Psoas muscle (tissue), 8 donors: Measurements from ENCODE around the gene PPP1R9B. TPM values are rescaled to one million over a fixed set of nuclear protein-coding genes. Genes with fewer than 3 reads are reported as not detected.
A peak's percentile ranks its signal among the peaks of the same experiment; 100 is the strongest.

ENCODE experiments used
- ATAC-seq, 4 donors: fragments of 200-7000 bp; cut with Tn5 transposase; one replicate each; pipeline ENCODE4 v1.9.1; 2020; ENCODE audit warnings: moderate library complexity in 3 of 4, mild to moderate bottlenecking in 2 of 4
- DNase-seq, 2 donors: peaks; one replicate each; pipeline ENCODE4 v3.0.0-alpha.2; 2020
- H3K27ac ChIP-seq: fragments of 200-600 bp; one replicate; pipeline ENCODE4 v1.8.0; 2022
- H3K27me3 ChIP-seq, 3 donors: fragments of 200-600 bp in 1 of 3; one replicate each; pipeline versions ENCODE4 v1.6.1 to v1.8.0; 2013 to 2022; ENCODE audit warnings: low read length in 2 of 3, mild to moderate bottlenecking in 2 of 3, moderate library complexity in 1 of 3; ENCODE audit not compliant: insufficient read depth in 3 of 3
- H3K36me3 ChIP-seq, 2 donors: fragments of 200-600 bp in 1 of 2; one replicate each; pipeline versions ENCODE4 v1.6.1 to v1.8.0; 2013 to 2022; ENCODE audit warnings: low read depth in 1 of 2, mild to moderate bottlenecking in 1 of 2, moderate library complexity in 1 of 2; ENCODE audit not compliant: insufficient read depth in 1 of 2
- H3K4me1 ChIP-seq: fragments of 200-600 bp; one replicate; pipeline ENCODE4 v1.8.0; 2022
- H3K4me3 ChIP-seq: fragments of 200-600 bp; one replicate; pipeline ENCODE4 v1.8.0; 2022; ENCODE audit warnings: mild to moderate bottlenecking
- H3K9me3 ChIP-seq: fragments of 200-600 bp; one replicate; pipeline ENCODE4 v1.8.0; 2022
- CTCF ChIP-seq: fragments of 200-600 bp; IDR thresholded peaks from one replicate; pipeline ENCODE4 v1.8.0; 2022; ENCODE audit warnings: antibody characterized with exemption
- WGBS, 3 donors: extraction: QIAGEN DNeasy Blood & Tissue Kit; methylation state at CpG; one replicate each; pipeline versions ENCODE4 v1.1.6 to v1.1.7; 2013; 5-methylcytosine and 5-hydroxymethylcytosine counted together
- intact Hi-C, 2 donors: fragments of 100-400 bp; cut with DNase I; formaldehyde crosslinking; loops; one replicate each; pipeline versions ENCODE4 v1.11.0 to v1.14.2; 2022
- polyA plus RNA-seq, 3 donors: library from polyadenylated mRNA; stranded (reverse); fragments of 200-250 nt; gene quantifications; one replicate each; pipeline ENCODE4 v1.2.3, GENCODE V29; 2013
- total RNA-seq, 4 donors: library from RNA; stranded (reverse); fragmentation: NEBNext Ultra II Directional in 2 of 4; extraction: Animal tissue kit (Norgen Biotek cat#: 25700) in 2 of 4; gene quantifications; one replicate each; pipeline versions ENCODE4 v1.2.1 to v1.2.4, GENCODE V29; 2021 to 2023
- donor health status: healthy with polysubstance abuse.
- donor health status: DM: no; HTN: no; CAD: no; lungs with moderate emphysema.
- donor health status: Bipolar disorder and iron deficiency.
- donor health status: healthy.
- donor health status: DM: yes; HTN: yes; CAD: no.
- donor health status: DM: no; HTN: no; CAD: no.
- donor health status: DM: no; HTN: no; CAD: no.
- donor health status: DM: yes; HTN: yes; CAD: no.

The PPP1R9B gene
- total and polyA plus RNA-seq, 7 donors, result 7.0 to 26.5 (median 15.1) TPM

GRCh38 chr17:50100921-50101345 is 49.5 kb downstream of the PPP1R9B start:
- peak overlapping the region; percentile 40 for H3K4me3 ChIP-seq

GRCh38 chr17:50100480-50100883 is 50.0 kb downstream of the PPP1R9B start:
- DNase-seq, result no peak
- WGBS, 3 donors, result 52 to 69% (median 56%) methylated on average over 5 of the region's 5 CpGs
- H3K4me1 ChIP-seq, result peaks cover 80% of the 10 kb centered on the region

More at GRCh38 chr17:50100921-50101345, 49.5 kb downstream of the PPP1R9B start:
- H3K9me3 ChIP-seq, result no peaks in the 10 kb centered on the region
- intact Hi-C loops, result no loop called here
- no peaks in the 10 kb centered on the region for H3K27me3 ChIP-seq
- peak overlapping the region; percentile 88 for H3K27ac ChIP-seq
- H3K4me1 ChIP-seq, result peaks cover 78% of the 10 kb centered on the region
- peaks cover 0 to 39% of the 10 kb centered on the region in 2 donors for H3K36me3 ChIP-seq
- TF ChIP-seq CTCF, result no peak
- DNase-seq, result peak in 1 of 2 donors; percentile 31
- ATAC-seq, result peak; percentile 52 to 71 (median 58)
- WGBS, 3 donors, result 18 to 35% (median 26%) methylated on average over 15 of the region's 15 CpGs

GRCh38 chr17:50099003-50099402 is 51.5 kb downstream of the PPP1R9B start:
- Histone ChIP-seq H3K36me3 (peaks cover 0 to 25% of the 10 kb centered on the region in 2 donors), H3K27ac (peak overlapping the region; percentile 88), H3K27me3 (no peaks in the 10 kb centered on the region), H3K4me3 (no peak overlapping the region), H3K9me3 (no peaks in the 10 kb centered on the region), H3K4me1 (peaks cover 82% of the 10 kb centered on the region)
- ATAC-seq, result no peak
- no peak for DNase-seq
- WGBS, 3 donors, result 19 to 49% (median 33%) methylated on average over 5 of the region's 5 CpGs
- intact Hi-C loops, result loop anchor here in 1 of 2 donors (5.0 kb wide), 1 partner anchor 68 kb away; the partner anchor contains the start of gene SGCA
- TF ChIP-seq CTCF, result no peak

More at GRCh38 chr17:50100480-50100883, 50.0 kb downstream of the PPP1R9B start:
- Histone ChIP-seq H3K36me3 (peaks cover 0 to 34% of the 10 kb centered on the region in 2 donors), H3K27ac (peak overlapping the region; percentile 88), H3K4me3 (peak overlapping the region; percentile 40), H3K9me3 (no peaks in the 10 kb centered on the region), H3K27me3 (no peaks in the 10 kb centered on the region)
- ATAC-seq, result no peak
- no peak for TF ChIP-seq CTCF
- intact Hi-C loops, result no loop called here

DNA sequence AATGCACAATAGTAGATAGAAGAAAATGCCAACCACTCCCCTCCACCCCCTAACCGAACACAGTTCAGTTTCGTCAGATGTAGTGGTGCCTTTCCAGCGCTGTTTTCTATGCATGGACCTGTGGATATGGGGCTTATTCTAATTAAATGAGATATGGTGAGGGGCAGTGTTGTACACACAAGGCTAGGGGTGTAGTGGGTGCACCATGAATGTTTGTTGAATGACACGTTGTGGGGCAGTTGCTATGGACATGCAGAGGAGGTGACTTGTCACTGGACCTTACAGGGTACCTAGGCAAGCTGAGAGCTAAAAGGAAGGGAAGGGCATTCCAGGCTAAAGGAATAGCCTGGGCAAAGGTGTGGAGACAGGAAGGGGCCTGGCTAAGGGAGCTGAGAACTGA is 51.9 kb downstream of the PPP1R9B start:
- Histone ChIP-seq H3K4me1 (peaks cover 82% of the 10 kb centered on the region), H3K27me3 (no peaks in the 10 kb centered on the region), H3K36me3 (peaks cover 0 to 21% of the 10 kb centered on the region in 2 donors), H3K27ac (peak overlapping the region; percentile 88), H3K4me3 (no peak overlapping the region), H3K9me3 (no peaks in the 10 kb centered on the region)
- 57 to 73% (median 65%) methylated on average over 4 of the region's 4 CpGs for WGBS, 3 donors
- ATAC-seq, result no peak
- no peak for DNase-seq
- TF ChIP-seq CTCF, result no peak
- intact Hi-C loops, result loop anchor here in 1 of 2 donors (5.0 kb wide), 1 partner anchor 69 kb away; the partner anchor contains the start of gene SGCA

DNA sequence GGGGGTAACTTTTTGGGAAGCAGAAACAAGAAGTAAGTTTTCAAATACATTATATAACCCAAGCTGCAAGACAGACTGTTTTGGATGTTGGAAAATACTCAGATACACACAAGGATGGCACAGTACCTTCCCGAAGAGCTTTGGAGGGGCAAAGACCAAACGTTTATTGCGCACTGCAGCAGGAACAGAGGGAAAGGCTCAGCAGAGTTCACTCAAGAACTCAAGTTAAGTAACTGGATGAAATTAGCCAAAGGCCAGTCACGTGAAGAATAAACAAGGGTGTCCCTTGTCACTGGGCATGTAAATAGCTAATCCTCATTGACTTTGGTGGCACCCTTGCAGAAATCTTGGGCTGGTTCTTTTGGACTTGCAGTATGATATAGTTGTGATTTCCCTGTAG is 52.6 kb downstream of the PPP1R9B start:
- peak overlapping the region; percentile 88 for H3K27ac ChIP-seq
- intact Hi-C loops, result loop anchor here in 1 of 2 donors (5.0 kb wide), 1 partner anchor 69 kb away; the partner anchor contains the start of gene SGCA

More for the DNA sequence above, 52.6 kb downstream of the PPP1R9B start:
- H3K4me3 ChIP-seq, result peak overlapping the region; percentile 11
- no peaks in the 10 kb centered on the region for H3K9me3 ChIP-seq
- peaks cover 0 to 20% of the 10 kb centered on the region in 2 donors for H3K36me3 ChIP-seq
- WGBS, 3 donors, result 31 to 54% (median 43%) methylated on average over 4 of the region's 4 CpGs
- peaks cover 75% of the 10 kb centered on the region for H3K4me1 ChIP-seq
- no peaks in the 10 kb centered on the region for H3K27me3 ChIP-seq
- DNase-seq, result no peak
- no peak for ATAC-seq
- no peak for TF ChIP-seq CTCF
